Measurements from ENCODE around the gene FKRP. TPM values are rescaled to one million over a fixed set of nuclear protein-coding genes. Genes with fewer than 3 reads are reported as not detected.
A peak's percentile ranks its signal among the peaks of the same experiment; 100 is the strongest.

FKRP gene
- total and polyA plus RNA-seq, 2 of the 13 experiments (the other 11 are each of a cell fraction or from before 2014, with no cell fraction given), result 7.3 to 9.8 TPM

- no peak overlapping the region for H3K27ac ChIP-seq (ENCODE audit: extremely low read length, insufficient read depth, low read length)
- ATAC-seq (no peak), DNase-seq (ENCODE audit: low spot score) (no peak), FAIRE-seq (no peak)
- WGBS (ENCODE audit: low lambda C conversion rate), result 97% methylated on average over 11 of the region's 11 CpGs
- H3K27me3 ChIP-seq (ENCODE audit: control insufficient read depth in 1 of 2, insufficient read depth in 2 of 2, low read length in 2 of 2), result no peaks in the 10 kb centered on the region
- H3K9me3 ChIP-seq (ENCODE audit: low read length), result no peaks in the 10 kb centered on the region
- H3K9ac ChIP-seq (ENCODE audit: insufficient read depth, low read depth, low read length), result no peak overlapping the region
- no peak for TF ChIP-seq MAFF (IDR thresholded peaks at IDR 0.05; ENCODE audit: low read depth, low read length)
- TF ChIP-seq HDAC2 (CRISPR knock-in tag; IDR thresholded peaks at IDR 0.05), result no peak
- TF ChIP-seq ZNF629 (CRISPR knock-in tag; conservative IDR thresholded peaks at IDR 0.05), result peak; percentile 74
- TF ChIP-seq ZNF562 (CRISPR knock-in tag; IDR thresholded peaks at IDR 0.05; ENCODE audit: borderline replicate concordance), result no peak
- TF ChIP-seq ZNF333 (CRISPR knock-in tag; IDR thresholded peaks at IDR 0.05; ENCODE audit: borderline replicate concordance), result no peak
- peak; percentile 63; the same call in 1 of the 2 replicates for TF ChIP-seq ZNF768 (CRISPR knock-in tag; IDR thresholded peaks at IDR 0.05)
- POLR2A ChIA-PET, result no interaction called here
- in situ Hi-C loops (cut with HindIII; ENCODE audit: extremely low pct_ligation_motif_present, low pct_unique_long_range_greater_than_20kb) (no loop called here), intact Hi-C loops (cut with micrococcal nuclease; ENCODE audit: unreplicated experiment) (no loop called here)
- H3K4me3 ChIP-seq (replicated peaks in 1 of 3; ENCODE audit: insufficient read depth in 1 of 3, low read depth in 2 of 3, low read length in 3 of 3), result no peak overlapping the region
- H3K4me1 ChIP-seq (ENCODE audit: insufficient read depth, low read length), result no peaks in the 10 kb centered on the region
- H4K20me1 ChIP-seq (ENCODE audit: insufficient read depth, low read length), result no peaks in the 10 kb centered on the region
- CTCF ChIA-PET (ENCODE audit: low intra/inter-chr PET ratio, low total read pairs), result no interaction called here
- H2AFZ ChIP-seq (ENCODE audit: low read length), result no peak overlapping the region
- BruUV-seq (replicated peaks), result no TSS peak
- no peaks in the 10 kb centered on the region for H3K79me2 ChIP-seq (ENCODE audit: insufficient read depth, low read length)
- peaks cover 27 to 67% of the 10 kb centered on the region in 2 experiments; a peak in 4 of 5 replicates for H3K36me3 ChIP-seq (replicated peaks in 1 of 2; ENCODE audit: control insufficient read depth in 1 of 2, insufficient read depth in 2 of 2, low read length in 2 of 2)
- no peak overlapping the region for H3K4me2 ChIP-seq (ENCODE audit: low read depth, low read length)
Measured at GRCh38 chr19:46698395-46699321, 47.2 kb upstream of the FKRP start.

- H3K4me2 ChIP-seq (ENCODE audit: low read depth, low read length), result no peak overlapping the region
- no peak for TF ChIP-seq NCOA2 (CRISPR knock-in tag; IDR thresholded peaks at IDR 0.05)
- no peak for TF ChIP-seq ZBTB14 (CRISPR knock-in tag; IDR thresholded peaks at IDR 0.05)
- TF ChIP-seq ZNF678 (CRISPR knock-in tag; IDR thresholded peaks at IDR 0.05), result no peak
- TF ChIP-seq RFXANK (CRISPR knock-in tag; IDR thresholded peaks at IDR 0.05), result no peak
- no peak for TF ChIP-seq ATF4 (CRISPR knock-in tag; IDR thresholded peaks at IDR 0.05)
- no peak for TF ChIP-seq RXRB (CRISPR knock-in tag; IDR thresholded peaks at IDR 0.05; ENCODE audit: borderline replicate concordance)
- TF ChIP-seq MXD4 (CRISPR knock-in tag; IDR thresholded peaks at IDR 0.05), result no peak
- no peak for TF ChIP-seq KDM1A (CRISPR knock-in tag; IDR thresholded peaks at IDR 0.05)
- no peak for TF ChIP-seq ZNF12 (CRISPR knock-in tag; IDR thresholded peaks at IDR 0.05)
- FAIRE-seq (no peak), ATAC-seq (no peak), DNase-seq (ENCODE audit: low spot score) (no peak)
- BruUV-seq (replicated peaks), result no TSS peak
- H3K4me1 ChIP-seq (ENCODE audit: insufficient read depth, low read length), result no peaks in the 10 kb centered on the region
- in situ Hi-C loops (cut with HindIII; ENCODE audit: extremely low pct_ligation_motif_present, low pct_unique_long_range_greater_than_20kb), result no loop called here
- no peak overlapping the region for H3K9ac ChIP-seq (ENCODE audit: insufficient read depth, low read depth, low read length)
- ChIA-PET POLR2A (no interaction called here), CTCF (ENCODE audit: low intra/inter-chr PET ratio, low total read pairs) (no interaction called here)
- intact Hi-C loops (cut with micrococcal nuclease; ENCODE audit: unreplicated experiment), result no loop called here
- H3K9me3 ChIP-seq (ENCODE audit: low read length), result no peaks in the 10 kb centered on the region
- no peaks in the 10 kb centered on the region; the same call in 1 of the 2 replicates for H4K20me1 ChIP-seq (ENCODE audit: insufficient read depth, low read length)
- 95% methylated on average over 13 of the region's 13 CpGs for WGBS (ENCODE audit: low lambda C conversion rate)
- peaks cover 24 to 64% of the 10 kb centered on the region in 2 experiments; a peak in 4 of 5 replicates for H3K36me3 ChIP-seq (replicated peaks in 1 of 2; ENCODE audit: control insufficient read depth in 1 of 2, insufficient read depth in 2 of 2, low read length in 2 of 2)
- H3K27me3 ChIP-seq (ENCODE audit: control insufficient read depth in 1 of 2, insufficient read depth in 2 of 2, low read length in 2 of 2), result no peaks in the 10 kb centered on the region
- no peak overlapping the region for H3K4me3 ChIP-seq (replicated peaks in 1 of 3; ENCODE audit: insufficient read depth in 1 of 3, low read depth in 2 of 3, low read length in 3 of 3)
- H3K27ac ChIP-seq (ENCODE audit: extremely low read length, insufficient read depth, low read length), result no peak overlapping the region
- H2AFZ ChIP-seq (ENCODE audit: low read length), result no peak overlapping the region
- H3K79me2 ChIP-seq (ENCODE audit: insufficient read depth, low read length), result no peaks in the 10 kb centered on the region
Measured at GRCh38 chr19:46700704-46701103, 45.2 kb upstream of the FKRP start.
